ENCODE measurements around the gene PTPN9. TPM values are rescaled to one million over a fixed set of nuclear protein-coding genes. Genes with fewer than 3 reads are reported as not detected.

PTPN9 gene
- total and polyA plus RNA-seq, 2 of the 13 experiments (the other 11 are each of a cell fraction or from before 2014, with no cell fraction given) = 16.6 to 19.9 TPM

DNA sequence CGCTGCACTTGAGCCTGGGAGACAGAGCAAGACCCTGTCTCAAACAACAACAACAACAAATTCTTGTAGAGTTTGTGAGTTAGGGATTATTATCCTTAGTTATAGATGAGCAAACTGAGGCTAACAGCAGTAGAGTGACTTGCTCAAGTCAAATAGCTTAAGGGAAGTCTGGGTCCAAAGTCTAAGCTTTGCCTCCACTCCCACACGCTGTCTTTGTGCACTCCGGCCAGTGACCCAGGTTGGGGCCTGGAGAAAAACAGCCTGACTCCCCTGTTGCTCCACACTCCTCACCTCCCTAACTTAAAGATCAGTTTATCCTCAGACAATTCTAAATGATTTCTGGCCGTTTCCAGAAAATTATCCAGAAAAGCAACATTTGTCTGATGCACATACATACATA is 118.5 kb downstream of the PTPN9 start (continued):
- TF ChIP-seq RAD21 (CRISPR knock-in tag; IDR thresholded peaks at IDR 0.05) (0 out of 2 replicates have a peak, but pooled peaks have one; percentile 11), ZFY (CRISPR knock-in tag; IDR thresholded peaks at IDR 0.05) (peak; percentile 53), THAP7 (CRISPR knock-in tag; IDR thresholded peaks at IDR 0.05) (no peak), ZNF24 (IDR thresholded peaks at IDR 0.05) (no peak), RCOR2 (CRISPR knock-in tag; IDR thresholded peaks at IDR 0.05) (no peak; the same call in 1 of the 2 replicates), KLF11 (CRISPR knock-in tag; IDR thresholded peaks at IDR 0.05) (no peak), GATA4 (IDR thresholded peaks at IDR 0.05; ENCODE audit: borderline replicate concordance, low read depth) (no peak), ZNF530 (CRISPR knock-in tag; IDR thresholded peaks at IDR 0.05; ENCODE audit: low read depth) (no peak), ZUFSP (CRISPR knock-in tag; IDR thresholded peaks at IDR 0.05; ENCODE audit: borderline replicate concordance) (no peak), ZNF7 (CRISPR knock-in tag; IDR thresholded peaks at IDR 0.05) (no peak), SRSF1 (optimal IDR thresholded peaks at IDR 0.05; ENCODE audit: low read depth, low read length) (no peak)
- TF ChIP-seq, protein P1, sequence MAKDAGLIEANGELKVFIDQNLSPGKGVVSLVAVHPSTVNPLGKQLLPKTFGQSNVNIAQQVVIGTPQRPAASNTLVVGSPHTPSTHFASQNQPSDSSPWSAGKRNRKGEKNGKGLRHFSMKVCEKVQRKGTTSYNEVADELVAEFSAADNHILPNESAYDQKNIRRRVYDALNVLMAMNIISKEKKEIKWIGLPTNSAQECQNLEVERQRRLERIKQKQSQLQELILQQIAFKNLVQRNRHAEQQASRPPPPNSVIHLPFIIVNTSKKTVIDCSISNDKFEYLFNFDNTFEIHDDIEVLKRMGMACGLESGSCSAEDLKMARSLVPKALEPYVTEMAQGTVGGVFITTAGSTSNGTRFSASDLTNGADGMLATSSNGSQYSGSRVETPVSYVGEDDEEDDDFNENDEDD (CRISPR knock-in tag; IDR thresholded peaks at IDR 0.05; ENCODE audit: borderline replicate concordance) = no peak

Measured in HepG2 (cell line).